Measurements from ENCODE around the gene TLR10. TPM values are rescaled to one million over a fixed set of nuclear protein-coding genes. Genes with fewer than 3 reads are reported as not detected.
"Not testable (repeated sequence)": the region's sequence is repeated elsewhere in the genome, so short reads cannot be mapped to it uniquely, and the experiment has no call there.

TLR10 gene
- total RNA-seq, 1 donor from 2014 or later = not detected

- H3K9me3 ChIP-seq = no peaks in the 10 kb centered on the region
- no peaks in the 10 kb centered on the region for H3K27me3 ChIP-seq
- no peak for TF ChIP-seq POLR2AphosphoS5 (IDR thresholded peaks at IDR 0.05; ENCODE audit: insufficient read depth in 1 of 2, low read depth in 1 of 2)
- no peak for TF ChIP-seq CTCF (IDR thresholded peaks at IDR 0.05)
- TF ChIP-seq POLR2A (IDR thresholded peaks at IDR 0.05) = no peak
- intact Hi-C loops (cut with DNase I) = no loop called here
- no peak for DNase-seq (ENCODE audit: extremely low spot score in 2 of 2)
- H3K27ac ChIP-seq = no peak overlapping the region
- no peaks in the 10 kb centered on the region for H3K36me3 ChIP-seq
- no peaks in the 10 kb centered on the region for H3K4me1 ChIP-seq
- no peak overlapping the region for H3K4me3 ChIP-seq
Measured at GRCh38 chr4:38818441-38818976, 35.7 kb upstream of the TLR10 start.

- intact Hi-C loops (cut with DNase I) = no loop called here
- DNase-seq (ENCODE audit: extremely low spot score in 2 of 2) = no peak
- Histone ChIP-seq H3K9me3 (no peaks in the 10 kb centered on the region), H3K27ac (no peak overlapping the region), H3K36me3 (no peaks in the 10 kb centered on the region), H3K4me3 (no peak overlapping the region), H3K4me1 (no peaks in the 10 kb centered on the region), H3K27me3 (no peaks in the 10 kb centered on the region)
- TF ChIP-seq POLR2AphosphoS5 (IDR thresholded peaks at IDR 0.05; ENCODE audit: insufficient read depth in 1 of 2, low read depth in 1 of 2) (no peak), CTCF (IDR thresholded peaks at IDR 0.05) (no peak), POLR2A (IDR thresholded peaks at IDR 0.05) (no peak)
Measured at GRCh38 chr4:38815885-38816782, 33.3 kb upstream of the TLR10 start.

- no peak for DNase-seq (ENCODE audit: extremely low spot score in 2 of 2)
- H3K4me3 ChIP-seq = no peak overlapping the region
- intact Hi-C loops (cut with DNase I) = no loop called here
- TF ChIP-seq POLR2A (IDR thresholded peaks at IDR 0.05) (no peak), CTCF (IDR thresholded peaks at IDR 0.05) (no peak), POLR2AphosphoS5 (IDR thresholded peaks at IDR 0.05; ENCODE audit: insufficient read depth in 1 of 2, low read depth in 1 of 2) (no peak)
- H3K27ac ChIP-seq = no peak overlapping the region
- H3K36me3 ChIP-seq = no peaks in the 10 kb centered on the region
- no peaks in the 10 kb centered on the region for H3K4me1 ChIP-seq
- no peaks in the 10 kb centered on the region for H3K9me3 ChIP-seq
- H3K27me3 ChIP-seq = no peaks in the 10 kb centered on the region
Measured at GRCh38 chr4:38814386-38814785, 31.6 kb upstream of the TLR10 start.

GRCh38 chr4:38811297-38811696 is 28.5 kb upstream of the TLR10 start:
- no peak for DNase-seq (ENCODE audit: extremely low spot score in 2 of 2)
- TF ChIP-seq CTCF (IDR thresholded peaks at IDR 0.05) = no peak
- TF ChIP-seq POLR2AphosphoS5 (IDR thresholded peaks at IDR 0.05; ENCODE audit: insufficient read depth in 1 of 2, low read depth in 1 of 2) = no peak
- TF ChIP-seq POLR2A (IDR thresholded peaks at IDR 0.05) = no peak
- Histone ChIP-seq H3K36me3 (no peaks in the 10 kb centered on the region), H3K4me3 (no peak overlapping the region), H3K4me1 (no peaks in the 10 kb centered on the region), H3K9me3 (no peaks in the 10 kb centered on the region), H3K27me3 (no peaks in the 10 kb centered on the region), H3K27ac (no peak overlapping the region)
- intact Hi-C loops (cut with DNase I) = no loop called here

- H3K9me3 ChIP-seq; intact Hi-C loops (cut with DNase I); H3K27ac ChIP-seq; H3K27me3 ChIP-seq; H3K4me3 ChIP-seq; DNase-seq (ENCODE audit: extremely low spot score in 2 of 2); H3K36me3 ChIP-seq: not testable (repeated sequence)
- H3K4me1 ChIP-seq = peaks cover 19% of the 10 kb centered on the region
Measured at GRCh38 chr4:38807462-38807861, 24.7 kb upstream of the TLR10 start.

- H3K27ac ChIP-seq; DNase-seq (ENCODE audit: extremely low spot score in 2 of 2); H3K27me3 ChIP-seq; H3K36me3 ChIP-seq; H3K9me3 ChIP-seq; H3K4me3 ChIP-seq; intact Hi-C loops (cut with DNase I): not testable (repeated sequence)
- H3K4me1 ChIP-seq = peaks cover 19% of the 10 kb centered on the region
Measured at GRCh38 chr4:38806251-38806650, 23.5 kb upstream of the TLR10 start.

Measured in vagina (tissue), 2 donors.